NB4 (cell line): ENCODE measurements around the gene BORCS8.

Experiments
- CTCF ChIP-seq: IDR thresholded peaks from one replicate; pipeline ENCODE4 v1.5.1; 2012; ENCODE audit warnings: low read depth, low read length
- POLR2A ChIP-seq: IDR thresholded peaks from 2 replicates; pipeline ENCODE4 v1.6.1; 2011; ENCODE audit warnings: mild to moderate bottlenecking; ENCODE audit not compliant: insufficient read length; ENCODE audit errors: extremely low read depth

GRCh38 chr19:19145684-19146608 lies 46.0 kb downstream of the BORCS8 start:
- TF ChIP-seq CTCF, result peak; percentile 86
- no peak for TF ChIP-seq POLR2A
